Gastroesophageal sphincter (tissue), 4 donors: ENCODE results near the gene GADD45A. TPM values are rescaled to one million over a fixed set of nuclear protein-coding genes. Genes with fewer than 3 reads are reported as not detected.

Source experiments
- ATAC-seq: fragments of 150-250 bp; one replicate; pipeline ENCODE4 v1.9.1; 2016; ENCODE audit warnings: mild to moderate bottlenecking, moderate library complexity
- H3K27ac ChIP-seq, 4 donors: fragments of 200-600 bp; sonication (generic) in 3 of 4; 1 replicate in 3 of 4; 2 replicates in 1 of 4; pipeline ENCODE4 v1.5.1; 2016 to 2019
- H3K27me3 ChIP-seq: fragments of 200-600 bp; sonication (generic); one replicate; pipeline ENCODE4 v1.5.1; 2019
- H3K36me3 ChIP-seq, 2 donors: fragments of 200-600 bp; sonication (generic); one replicate each; pipeline ENCODE4 v1.5.1; 2019; ENCODE audit warnings: control low read depth in 1 of 2
- H3K4me1 ChIP-seq, 3 donors: fragments of 200-600 bp; sonication (generic); 1 replicate in 2 of 3; 2 replicates in 1 of 3; pipeline ENCODE4 v1.5.1; 2016 to 2019; ENCODE audit warnings: control low read depth in 2 of 3
- H3K4me3 ChIP-seq, 2 donors: fragments of 200-600 bp; sonication (generic); one replicate each; pipeline ENCODE4 v1.5.1; 2019; ENCODE audit warnings: mild to moderate bottlenecking in 1 of 2, moderate library complexity in 1 of 2
- H3K9me3 ChIP-seq, 3 donors: fragments of 200-600 bp; sonication (generic); one replicate each; pipeline ENCODE4 v1.5.1; 2017 to 2019; ENCODE audit warnings: control low read depth in 2 of 3
- CTCF ChIP-seq, 4 experiments: fragments of 200-600 bp in 2 of 4; fragments of 450-650 bp in 2 of 4; sonication (generic) in 1 of 4; IDR thresholded peaks; one replicate each; pipeline ENCODE4 v1.5.1; 2017 to 2019; ENCODE audit warnings: antibody characterized with exemption in 4 of 4, mild to moderate bottlenecking in 2 of 4, moderate library complexity in 2 of 4
- EP300 ChIP-seq: sonication (generic); formaldehyde crosslinking; IDR thresholded peaks from one replicate; pipeline ENCODE4 v1.6.1; 2017; ENCODE audit warnings: antibody characterized with exemption, mild to moderate bottlenecking
- POLR2A ChIP-seq, 2 donors: fragments of 450-650 bp; IDR thresholded peaks; one replicate each; pipeline ENCODE4 v1.6.1; 2017; ENCODE audit warnings: antibody characterized with exemption in 2 of 2, mild to moderate bottlenecking in 2 of 2, moderate library complexity in 1 of 2
- POLR2AphosphoS5 ChIP-seq: sonication (generic); formaldehyde crosslinking; IDR thresholded peaks from one replicate; pipeline ENCODE4 v1.6.1; 2017; ENCODE audit warnings: antibody characterized with exemption
- WGBS, 2 donors: methylation state at CpG; one replicate each; pipeline ENCODE4 v1.1.5; 2018; ENCODE audit warnings: low coverage in 1 of 2; 5-methylcytosine and 5-hydroxymethylcytosine counted together
- total RNA-seq, 4 donors: library from RNA; depleted of rRNA; stranded (reverse); fragments of >200 nt; gene quantifications; one replicate each; pipeline ENCODE4 v1.1.0, GENCODE V29; 2016

The GADD45A gene
- total RNA-seq, 4 donors from 2014 or later: 58.7 to 69.9 (median 65.6) TPM

DNA sequence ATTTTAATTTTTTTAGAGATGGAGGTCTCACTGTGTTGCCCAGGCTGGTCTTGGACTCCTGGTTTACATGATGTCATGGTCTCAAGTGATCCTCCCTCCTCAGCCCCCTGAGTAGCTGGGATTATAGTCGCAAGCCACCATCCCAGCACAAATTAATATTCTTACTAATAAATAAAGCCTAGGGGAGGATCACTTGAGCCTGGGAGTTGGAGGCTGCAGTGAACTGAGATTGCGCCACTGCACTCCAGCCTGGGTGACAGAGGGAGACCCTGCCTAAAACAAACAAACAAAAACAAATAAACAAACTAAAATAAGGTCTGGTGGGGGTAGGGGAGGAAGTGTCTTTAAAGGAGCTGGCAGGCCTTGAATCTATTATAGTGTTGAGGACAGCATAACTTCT is 8.7 kb upstream of the GADD45A start:
- no peak for ATAC-seq
- H3K36me3 ChIP-seq: no peaks in the 10 kb centered on the region
- H3K4me1 ChIP-seq: no peaks in the 10 kb centered on the region
- H3K27me3 ChIP-seq: no peaks in the 10 kb centered on the region
- H3K4me3 ChIP-seq: no peak overlapping the region
- H3K27ac ChIP-seq: no peak overlapping the region
- no peaks in the 10 kb centered on the region for H3K9me3 ChIP-seq
- no peak for TF ChIP-seq CTCF (IDR thresholded peaks at IDR 0.05)
- no peak for TF ChIP-seq EP300
- no peak for TF ChIP-seq POLR2A (IDR thresholded peaks at IDR 0.05)
- TF ChIP-seq POLR2AphosphoS5: no peak
- 83% methylated on average over 1 of the region's 2 CpGs; no CpG with 5 or more reads in 1 of the 2 donors for WGBS, 2 donors

- H3K36me3 ChIP-seq: no peaks in the 10 kb centered on the region
- ATAC-seq: no peak
- no peak overlapping the region for H3K4me3 ChIP-seq
- no peaks in the 10 kb centered on the region for H3K9me3 ChIP-seq
- H3K4me1 ChIP-seq: no peaks in the 10 kb centered on the region
- TF ChIP-seq EP300 (no peak), POLR2A (IDR thresholded peaks at IDR 0.05) (no peak), CTCF (IDR thresholded peaks at IDR 0.05) (no peak), POLR2AphosphoS5 (no peak)
- no peak overlapping the region for H3K27ac ChIP-seq
- H3K27me3 ChIP-seq: no peaks in the 10 kb centered on the region
- 65 to 100% methylated on average over 1 to 2 of the region's 2 CpGs for WGBS, 2 donors
These were observed 8.1 kb upstream of the GADD45A start for GRCh38 chr1:67676946-67677345.

GRCh38 chr1:67677408-67677807 is 7.6 kb upstream of the GADD45A start:
- H3K9me3 ChIP-seq: no peaks in the 10 kb centered on the region
- H3K27me3 ChIP-seq: no peaks in the 10 kb centered on the region
- WGBS, 2 donors: 84 to 85% methylated on average over 2 of the region's 2 CpGs
- TF ChIP-seq POLR2AphosphoS5: no peak
- no peaks in the 10 kb centered on the region for H3K36me3 ChIP-seq
- no peak for ATAC-seq
- no peak overlapping the region for H3K4me3 ChIP-seq
- no peak overlapping the region for H3K27ac ChIP-seq
- H3K4me1 ChIP-seq: no peaks in the 10 kb centered on the region

GRCh38 chr1:67677930-67678329 is 7.1 kb upstream of the GADD45A start:
- H3K27ac ChIP-seq: no peak overlapping the region
- no peak overlapping the region for H3K4me3 ChIP-seq
- no peaks in the 10 kb centered on the region for H3K36me3 ChIP-seq
- H3K4me1 ChIP-seq: no peaks in the 10 kb centered on the region
- H3K27me3 ChIP-seq: no peaks in the 10 kb centered on the region
- WGBS, 2 donors: 49 to 77% methylated on average over 2 of the region's 2 CpGs
- no peaks in the 10 kb centered on the region for H3K9me3 ChIP-seq
- no peak for TF ChIP-seq POLR2A (IDR thresholded peaks at IDR 0.05)
- no peak for TF ChIP-seq CTCF (IDR thresholded peaks at IDR 0.05)
- no peak for TF ChIP-seq EP300
- no peak for ATAC-seq

DNA sequence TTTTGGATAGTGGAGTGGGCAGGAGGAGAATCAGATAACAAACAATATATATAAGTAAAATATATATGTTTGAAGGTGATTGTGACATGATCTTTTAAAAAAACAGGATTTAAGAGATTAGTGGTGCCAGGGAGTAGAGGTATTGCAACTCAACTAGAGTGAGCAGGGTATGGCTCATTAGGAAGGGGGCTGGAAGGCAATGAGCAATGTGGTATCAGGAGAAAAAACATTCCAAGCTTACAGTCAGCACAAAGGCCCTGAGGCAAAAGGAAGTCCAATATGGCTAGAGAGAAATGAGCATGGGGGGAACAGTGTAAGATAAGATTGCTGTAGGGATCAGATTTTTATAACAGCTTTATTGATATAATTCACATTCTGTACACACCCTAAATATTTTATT is 5.3 kb upstream of the GADD45A start:
- Histone ChIP-seq H3K4me1 (peaks cover 0 to 13% (median 0%) of the 10 kb centered on the region in 3 donors), H3K4me3 (no peak overlapping the region), H3K27ac (no peak overlapping the region), H3K9me3 (no peaks in the 10 kb centered on the region), H3K36me3 (no peaks in the 10 kb centered on the region), H3K27me3 (no peaks in the 10 kb centered on the region)
- no peak for ATAC-seq
- TF ChIP-seq POLR2A (IDR thresholded peaks at IDR 0.05): no peak
- no peak for TF ChIP-seq EP300
- TF ChIP-seq POLR2AphosphoS5: no peak
- no peak for TF ChIP-seq CTCF (IDR thresholded peaks at IDR 0.05)
